ENCODE measurements around the gene ATP2A3. TPM values are rescaled to one million over a fixed set of nuclear protein-coding genes. Genes with fewer than 3 reads are reported as not detected.

The ATP2A3 gene
- total RNA-seq, 1 experiment from 2014 or later, result 13.3 TPM

DNA sequence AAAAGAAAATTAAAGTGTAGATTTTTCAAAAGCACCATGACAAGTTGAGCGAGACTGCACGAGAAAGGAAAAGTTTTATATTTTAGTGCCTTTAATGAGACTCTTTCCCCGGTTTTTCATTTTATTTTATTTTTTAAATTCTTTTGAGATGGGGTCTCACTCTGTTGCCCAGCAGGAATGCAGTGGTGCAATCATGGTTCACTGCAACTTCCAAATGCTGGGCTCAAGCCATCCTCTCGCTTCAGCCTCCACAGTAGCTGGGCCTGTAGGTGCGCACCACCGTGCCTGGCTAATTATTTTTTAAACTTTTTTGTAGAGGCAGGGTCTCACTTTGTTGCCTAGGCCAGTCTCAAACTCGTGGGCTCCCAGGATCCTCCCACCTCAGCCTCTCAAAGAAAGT is 5.7 kb upstream of the ATP2A3 start:
- Histone ChIP-seq H3T11ph (ENCODE audit: low read length) (no peak overlapping the region), H3K27me3 (ENCODE audit: insufficient read depth, low read length) (no peaks in the 10 kb centered on the region), H2BK15ac (ENCODE audit: low read depth, low read length) (no peak overlapping the region), H3K18ac (ENCODE audit: insufficient read length, low read depth, low read length) (no peak overlapping the region), H2BK120ac (ENCODE audit: low read depth, low read length, poor library complexity, severe bottlenecking) (no peak overlapping the region), H4K5ac (ENCODE audit: insufficient read length, low read depth, low read length) (no peak overlapping the region), H4K8ac (replicated peaks; ENCODE audit: insufficient read length, low read depth, low read length) (no peak overlapping the region), H3K23ac (ENCODE audit: insufficient read length, low read depth, low read length) (no peak overlapping the region), H3K9me3 (ENCODE audit: control insufficient read depth, low read depth, low read length) (no peaks in the 10 kb centered on the region), H3K27ac (ENCODE audit: insufficient read length, low read depth, low read length) (no peak overlapping the region), H3K9ac (ENCODE audit: extremely low read depth, insufficient read length, low read length) (no peak overlapping the region), H3K4me2 (ENCODE audit: insufficient read depth, insufficient read length, low read length) (no peak overlapping the region), H3K79me1 (ENCODE audit: insufficient read depth, low read depth, low read length, poor library complexity, severe bottlenecking) (no peaks in the 10 kb centered on the region), H3K4me1 (ENCODE audit: insufficient read depth, low read length) (no peaks in the 10 kb centered on the region; the same call in 1 of the 2 replicates), H2BK20ac (ENCODE audit: low read depth, low read length, poor library complexity, severe bottlenecking) (no peak overlapping the region), H3K4ac (ENCODE audit: low read depth, low read length) (no peak overlapping the region), H2AFZ (ENCODE audit: low read length) (no peak overlapping the region), H3K23me2 (ENCODE audit: insufficient read length, low read depth, low read length, poor library complexity, severe bottlenecking) (no peaks in the 10 kb centered on the region), H3K79me2 (ENCODE audit: insufficient read depth, low read length) (no peaks in the 10 kb centered on the region), H4K20me1 (ENCODE audit: control insufficient read depth, insufficient read depth, insufficient read length) (no peaks in the 10 kb centered on the region), H4K91ac (ENCODE audit: insufficient read length, low read depth, low read length) (no peak overlapping the region), H2BK5ac (ENCODE audit: insufficient read length, low read length) (no peak overlapping the region), H2BK12ac (ENCODE audit: insufficient read length, low read depth, low read length) (no peak overlapping the region), H3K14ac (ENCODE audit: insufficient read depth, low read length) (no peak overlapping the region), H2AK5ac (ENCODE audit: insufficient read length, low read length) (no peak overlapping the region), H3K56ac (ENCODE audit: insufficient read length, low read depth, low read length) (no peak overlapping the region)
- peaks cover 5 to 8% of the 10 kb centered on the region in 2 experiments for H3K9me3 Mint-ChIP-seq
- TF ChIP-seq, protein P1, sequence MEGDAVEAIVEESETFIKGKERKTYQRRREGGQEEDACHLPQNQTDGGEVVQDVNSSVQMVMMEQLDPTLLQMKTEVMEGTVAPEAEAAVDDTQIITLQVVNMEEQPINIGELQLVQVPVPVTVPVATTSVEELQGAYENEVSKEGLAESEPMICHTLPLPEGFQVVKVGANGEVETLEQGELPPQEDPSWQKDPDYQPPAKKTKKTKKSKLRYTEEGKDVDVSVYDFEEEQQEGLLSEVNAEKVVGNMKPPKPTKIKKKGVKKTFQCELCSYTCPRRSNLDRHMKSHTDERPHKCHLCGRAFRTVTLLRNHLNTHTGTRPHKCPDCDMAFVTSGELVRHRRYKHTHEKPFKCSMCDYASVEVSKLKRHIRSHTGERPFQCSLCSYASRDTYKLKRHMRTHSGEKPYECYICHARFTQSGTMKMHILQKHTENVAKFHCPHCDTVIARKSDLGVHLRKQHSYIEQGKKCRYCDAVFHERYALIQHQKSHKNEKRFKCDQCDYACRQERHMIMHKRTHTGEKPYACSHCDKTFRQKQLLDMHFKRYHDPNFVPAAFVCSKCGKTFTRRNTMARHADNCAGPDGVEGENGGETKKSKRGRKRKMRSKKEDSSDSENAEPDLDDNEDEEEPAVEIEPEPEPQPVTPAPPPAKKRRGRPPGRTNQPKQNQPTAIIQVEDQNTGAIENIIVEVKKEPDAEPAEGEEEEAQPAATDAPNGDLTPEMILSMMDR (conservative IDR thresholded peaks at IDR 0.05), result no peak
- H3K4me3 Mint-ChIP-seq, result no peak overlapping the region
- H3K27ac Mint-ChIP-seq, result no peak overlapping the region; a peak in 1 of 7 replicates
- H3K36me3 Mint-ChIP-seq (ENCODE audit: insufficient read depth in 1 of 3, low read depth in 3 of 3), result peaks cover 2 to 6% (median 3%) of the 10 kb centered on the region in 3 experiments; a peak in 6 of 7 replicates
- no peak for DNase-seq
- peaks cover 3% of the 10 kb centered on the region for H3K27me3 Mint-ChIP-seq (ENCODE audit: low read depth)
- no CpG with 5 or more reads among the region's 7 CpGs for WGBS (ENCODE audit: extremely low coverage, insufficient read length, low lambda C conversion rate)
- H3K4me1 Mint-ChIP-seq, result peaks cover 14 to 22% of the 10 kb centered on the region in 2 experiments

Measured in H9 (cell line).